MCF 10A (cell line): ENCODE data around the gene PEX7. TPM values are rescaled to one million over a fixed set of nuclear protein-coding genes. Genes with fewer than 3 reads are reported as not detected.

Source experiments
- BruUV-seq: library from RNA; stranded (reverse); fragments of 400-500 nt; replicated peaks from 2 replicates; lab custom pipeline; 2021; lab: Mats Ljungman, UMichigan
- CTCF ChIA-PET: fragments of 300-600 bp; sonication (Branson Sonifier 250); formaldehyde crosslinking; extraction: SDS; loops from one replicate; lab custom pipeline; 2021; ENCODE audit warnings: antibody characterized with exemption, inconsistent platforms; lab: Yijun Ruan, JAX
- POLR2A ChIA-PET: fragments of 300-600, 350-650 bp; sonication (Branson Sonifier 250); formaldehyde crosslinking; extraction: SDS; loops from one replicate; lab custom pipeline; 2020; ENCODE audit warnings: antibody characterized with exemption, inconsistent platforms; lab: Yijun Ruan, JAX
- DNase-seq: peaks from one replicate; pipeline ENCODE4 v3.0.0-alpha.2; 2018; ENCODE audit not compliant: unreplicated experiment
- H3K27ac Mint-ChIP-seq: one replicate; pipeline ENCODE4 v1.8.0; 2022; ENCODE audit warnings: mild to moderate bottlenecking, low read depth, mixed read lengths; ENCODE audit not compliant: unreplicated experiment
- H3K27me3 Mint-ChIP-seq: one replicate; pipeline ENCODE4 v1.8.0; 2022; ENCODE audit warnings: mixed read lengths; ENCODE audit not compliant: insufficient read depth, unreplicated experiment
- H3K36me3 Mint-ChIP-seq: one replicate; pipeline ENCODE4 v1.8.0; 2022; ENCODE audit warnings: mild to moderate bottlenecking, moderate library complexity, mixed read lengths; ENCODE audit not compliant: insufficient read depth, unreplicated experiment
- H3K4me1 Mint-ChIP-seq: one replicate; pipeline ENCODE4 v1.8.0; 2022; ENCODE audit warnings: mixed read lengths; ENCODE audit not compliant: insufficient read depth, unreplicated experiment
- H3K4me3 Mint-ChIP-seq: one replicate; pipeline ENCODE4 v1.8.0; 2022; ENCODE audit warnings: mild to moderate bottlenecking, moderate library complexity, mixed read lengths; ENCODE audit not compliant: unreplicated experiment
- H3K9me3 Mint-ChIP-seq: one replicate; pipeline ENCODE4 v1.8.0; 2022; ENCODE audit warnings: mixed read lengths; ENCODE audit not compliant: unreplicated experiment
- CTCF ChIP-seq: fragments of 200-600 bp; IDR thresholded peaks from one replicate; pipeline ENCODE4 v1.8.0; 2022; ENCODE audit warnings: antibody characterized with exemption, mild to moderate bottlenecking; ENCODE audit not compliant: unreplicated experiment
- intact Hi-C: fragments of 100-400 bp; cut with micrococcal nuclease; formaldehyde crosslinking; loops from 2 replicates; pipeline ENCODE4 v1.14.1; 2022
- total RNA-seq: library from RNA; stranded (reverse); gene quantifications from 2 replicates; pipeline ENCODE4 v1.2.3, GENCODE V29; 2022

Gene PEX7
- total RNA-seq, 1 experiment from 2014 or later: 6.0 TPM

- TSS peak; percentile 44 for BruUV-seq
- ChIA-PET CTCF (interaction anchor here (0.6 to 7.5 kb wide), 11 partner anchors 10 to 1043 kb away, joined by 3 to 309 read pairs (median 3); no protein-coding TSS in a partner anchor), POLR2A (interaction anchor here (0.7 to 7.8 kb wide), 28 partner anchors 8 to 502 kb away, joined by 3 to 204 read pairs (median 6); partner anchors contain the start of genes BCLAF1 and PEX7)
- intact Hi-C loops: loop anchor here (10.0 kb wide), 1 partner anchor 506 kb away; the partner anchor contains the start of gene BCLAF1
- peak; percentile 18 for DNase-seq
- H3K27ac Mint-ChIP-seq: peak overlapping the region; percentile 87
- peaks cover 5% of the 10 kb centered on the region for H3K36me3 Mint-ChIP-seq
- no peaks in the 10 kb centered on the region for H3K27me3 Mint-ChIP-seq
- H3K9me3 Mint-ChIP-seq: no peaks in the 10 kb centered on the region
- H3K4me1 Mint-ChIP-seq: peaks cover 21% of the 10 kb centered on the region
- no peak for TF ChIP-seq CTCF
- peak overlapping the region; percentile 92 for H3K4me3 Mint-ChIP-seq
Measured at GRCh38 chr6:136790411-136791295, 31.7 kb upstream of the PEX7 start.

- peak; percentile 78 for DNase-seq
- H3K27ac Mint-ChIP-seq: peak overlapping the region; percentile 87
- TF ChIP-seq CTCF: no peak
- H3K36me3 Mint-ChIP-seq: peaks cover 5% of the 10 kb centered on the region
- H3K4me3 Mint-ChIP-seq: peak overlapping the region; percentile 92
- BruUV-seq: no TSS peak
- peaks cover 20% of the 10 kb centered on the region for H3K4me1 Mint-ChIP-seq
- intact Hi-C loops: loop anchor here (1.0 to 10.0 kb wide), 2 partner anchors 147 to 507 kb away; partner anchors contain the start of gene BCLAF1
- ChIA-PET CTCF (interaction anchor here (0.5 to 7.5 kb wide), 87 partner anchors 7 to 576 kb away, joined by 3 to 309 read pairs (median 5); partner anchors contain the start of gene PEX7), POLR2A (interaction anchor here (0.7 to 7.8 kb wide), 50 partner anchors 9 to 502 kb away, joined by 3 to 204 read pairs (median 6); partner anchors contain the start of genes BCLAF1, MAP7 and PEX7)
- H3K9me3 Mint-ChIP-seq: no peaks in the 10 kb centered on the region
- no peaks in the 10 kb centered on the region for H3K27me3 Mint-ChIP-seq
Measured at GRCh38 chr6:136791296-136792094, 30.9 kb upstream of the PEX7 start.

GRCh38 chr6:136792095-136792409 is 30.3 kb upstream of the PEX7 start:
- no peak for DNase-seq
- Mint-ChIP-seq H3K4me3 (peak overlapping the region; percentile 92), H3K9me3 (no peaks in the 10 kb centered on the region), H3K27ac (peak overlapping the region; percentile 87), H3K4me1 (peaks cover 20% of the 10 kb centered on the region), H3K36me3 (peaks cover 5% of the 10 kb centered on the region), H3K27me3 (no peaks in the 10 kb centered on the region)
- TF ChIP-seq CTCF: no peak
- intact Hi-C loops: loop anchor here (1.0 to 10.0 kb wide), 2 partner anchors 148 to 507 kb away; partner anchors contain the start of gene BCLAF1
- POLR2A ChIA-PET: interaction anchor here (0.6 to 7.5 kb wide), 49 partner anchors 10 to 1301 kb away, joined by 3 to 204 read pairs (median 5); partner anchors contain the start of genes BCLAF1, MAP7 and PEX7
- no TSS peak for BruUV-seq
- CTCF ChIA-PET: interaction anchor here (0.5 to 7.5 kb wide), 92 partner anchors 8 to 642 kb away, joined by 3 to 309 read pairs (median 5); partner anchors contain the start of genes IL20RA and PEX7
